OCI-LY3 (cell line): ENCODE measurements around the gene NPFFR1.

ENCODE experiments used
- H2AFZ ChIP-seq: fragments of 200-600, 300-600 bp; shearing (Covaris generic); 2 replicates; pipeline ENCODE4 v1.6.0; 2014; ENCODE audit warnings: antibody characterized with exemption, low read depth, low read length
- H3K27ac ChIP-seq: fragments of 200-600, 300-600 bp; sonication (generic); 2 replicates; pipeline ENCODE4 v1.5.1; 2014; ENCODE audit warnings: mild to moderate bottlenecking, low read length, moderate library complexity, mixed read lengths
- H3K27me3 ChIP-seq: fragments of 200-600, 300-600 bp; sonication (generic); 2 replicates; pipeline ENCODE4 v1.6.1; 2014; ENCODE audit warnings: low read depth, low read length, mixed read lengths
- H3K36me3 ChIP-seq: fragments of 200-600, 300-600 bp; sonication (generic); replicated peaks from 2 replicates; pipeline ENCODE3; 2014; ENCODE audit warnings: low read depth, low read length, mixed read lengths
- H3K4me1 ChIP-seq: fragments of 300-600, 200-600 bp; sonication (generic); 2 replicates; pipeline ENCODE4 v1.6.1; 2014; ENCODE audit warnings: low read length, mixed read lengths
- H3K4me2 ChIP-seq: fragments of 200-600, 300-600 bp; sonication (generic); 2 replicates; pipeline ENCODE4 v1.6.1; 2014; ENCODE audit warnings: low read length, mixed read lengths
- H3K4me3 ChIP-seq: fragments of 300-600, 200-600 bp; sonication (generic); 2 replicates; pipeline ENCODE4 v1.5.1; 2014; ENCODE audit warnings: antibody characterized with exemption, mild to moderate bottlenecking, low read length, moderate library complexity
- H3K79me2 ChIP-seq: fragments of 300-600, 200-600 bp; shearing (Covaris generic); 2 replicates; pipeline ENCODE4 v1.6.1; 2014; ENCODE audit warnings: mild to moderate bottlenecking, low read length, mixed read lengths
- H3K9ac ChIP-seq: fragments of 300-600, 200-600 bp; shearing (Covaris generic); 2 replicates; pipeline ENCODE4 v1.6.0; 2014; ENCODE audit warnings: mild to moderate bottlenecking, low read length, moderate library complexity
- H3K9me3 ChIP-seq: fragments of 200-600, 300-600 bp; shearing (Covaris generic); 2 replicates; pipeline ENCODE4 v1.6.1; 2014; ENCODE audit warnings: low read length, mixed read lengths; ENCODE audit not compliant: insufficient read depth
- H4K20me1 ChIP-seq: fragments of 200-600, 300-600 bp; sonication (generic); 2 replicates; pipeline ENCODE4 v1.6.1; 2016; ENCODE audit warnings: low read length, mixed read lengths; ENCODE audit not compliant: insufficient read depth
- EZH2phosphoT487 ChIP-seq: fragments of 200-600 bp; shearing (Covaris generic); IDR thresholded peaks from 2 replicates; pipeline ENCODE4 v1.6.1; 2018; ENCODE audit warnings: antibody characterized with exemption, mixed run types, low read depth
- TF ChIP-seq, protein P1 (sequence below): fragments of 200-600, 300-600 bp; sonication (generic); IDR thresholded peaks from 2 replicates; pipeline ENCODE4 v1.5.1; 2014; ENCODE audit warnings: antibody characterized with exemption, low read length, low read depth

The NPFFR1 gene

DNA sequence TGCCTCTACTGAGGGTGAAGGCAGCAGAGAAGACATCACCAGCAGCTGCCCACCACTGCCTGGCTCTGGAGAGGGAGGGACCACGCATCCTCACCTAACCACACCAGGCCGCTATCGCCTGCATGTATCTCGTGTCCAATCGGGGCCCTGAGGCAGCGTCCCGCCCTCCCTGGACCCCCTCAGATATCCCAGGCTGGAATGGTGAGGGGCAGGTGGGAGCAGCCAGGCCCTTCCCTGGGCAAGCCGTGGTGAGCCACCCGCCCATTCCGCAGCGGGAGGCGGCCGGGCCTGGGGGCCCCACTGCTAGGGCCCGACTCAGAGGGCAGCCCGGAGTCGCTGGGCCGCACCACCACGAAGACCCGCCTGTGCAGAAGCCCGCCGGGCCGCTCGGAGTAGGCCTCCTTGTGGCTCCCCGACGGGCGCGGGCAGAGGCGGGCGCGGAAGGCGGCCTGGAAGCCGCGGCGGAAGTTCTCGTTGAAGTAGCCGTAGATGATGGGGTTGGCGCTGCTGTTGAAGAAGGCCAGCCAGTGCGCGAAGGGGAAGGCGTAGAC is 29.0 kb downstream of the NPFFR1 start:
- Histone ChIP-seq H3K4me3 (no peak overlapping the region), H3K9me3 (no peaks in the 10 kb centered on the region), H3K4me2 (no peak overlapping the region), H3K4me1 (peaks cover 7% of the 10 kb centered on the region), H4K20me1 (no peaks in the 10 kb centered on the region), H3K27ac (no peak overlapping the region), H3K36me3 (no peaks in the 10 kb centered on the region), H3K79me2 (no peaks in the 10 kb centered on the region), H2AFZ (no peak overlapping the region), H3K27me3 (no peaks in the 10 kb centered on the region), H3K9ac (no peak overlapping the region)
- TF ChIP-seq, protein P1, sequence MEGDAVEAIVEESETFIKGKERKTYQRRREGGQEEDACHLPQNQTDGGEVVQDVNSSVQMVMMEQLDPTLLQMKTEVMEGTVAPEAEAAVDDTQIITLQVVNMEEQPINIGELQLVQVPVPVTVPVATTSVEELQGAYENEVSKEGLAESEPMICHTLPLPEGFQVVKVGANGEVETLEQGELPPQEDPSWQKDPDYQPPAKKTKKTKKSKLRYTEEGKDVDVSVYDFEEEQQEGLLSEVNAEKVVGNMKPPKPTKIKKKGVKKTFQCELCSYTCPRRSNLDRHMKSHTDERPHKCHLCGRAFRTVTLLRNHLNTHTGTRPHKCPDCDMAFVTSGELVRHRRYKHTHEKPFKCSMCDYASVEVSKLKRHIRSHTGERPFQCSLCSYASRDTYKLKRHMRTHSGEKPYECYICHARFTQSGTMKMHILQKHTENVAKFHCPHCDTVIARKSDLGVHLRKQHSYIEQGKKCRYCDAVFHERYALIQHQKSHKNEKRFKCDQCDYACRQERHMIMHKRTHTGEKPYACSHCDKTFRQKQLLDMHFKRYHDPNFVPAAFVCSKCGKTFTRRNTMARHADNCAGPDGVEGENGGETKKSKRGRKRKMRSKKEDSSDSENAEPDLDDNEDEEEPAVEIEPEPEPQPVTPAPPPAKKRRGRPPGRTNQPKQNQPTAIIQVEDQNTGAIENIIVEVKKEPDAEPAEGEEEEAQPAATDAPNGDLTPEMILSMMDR: no peak
- no peak for TF ChIP-seq EZH2phosphoT487

DNA sequence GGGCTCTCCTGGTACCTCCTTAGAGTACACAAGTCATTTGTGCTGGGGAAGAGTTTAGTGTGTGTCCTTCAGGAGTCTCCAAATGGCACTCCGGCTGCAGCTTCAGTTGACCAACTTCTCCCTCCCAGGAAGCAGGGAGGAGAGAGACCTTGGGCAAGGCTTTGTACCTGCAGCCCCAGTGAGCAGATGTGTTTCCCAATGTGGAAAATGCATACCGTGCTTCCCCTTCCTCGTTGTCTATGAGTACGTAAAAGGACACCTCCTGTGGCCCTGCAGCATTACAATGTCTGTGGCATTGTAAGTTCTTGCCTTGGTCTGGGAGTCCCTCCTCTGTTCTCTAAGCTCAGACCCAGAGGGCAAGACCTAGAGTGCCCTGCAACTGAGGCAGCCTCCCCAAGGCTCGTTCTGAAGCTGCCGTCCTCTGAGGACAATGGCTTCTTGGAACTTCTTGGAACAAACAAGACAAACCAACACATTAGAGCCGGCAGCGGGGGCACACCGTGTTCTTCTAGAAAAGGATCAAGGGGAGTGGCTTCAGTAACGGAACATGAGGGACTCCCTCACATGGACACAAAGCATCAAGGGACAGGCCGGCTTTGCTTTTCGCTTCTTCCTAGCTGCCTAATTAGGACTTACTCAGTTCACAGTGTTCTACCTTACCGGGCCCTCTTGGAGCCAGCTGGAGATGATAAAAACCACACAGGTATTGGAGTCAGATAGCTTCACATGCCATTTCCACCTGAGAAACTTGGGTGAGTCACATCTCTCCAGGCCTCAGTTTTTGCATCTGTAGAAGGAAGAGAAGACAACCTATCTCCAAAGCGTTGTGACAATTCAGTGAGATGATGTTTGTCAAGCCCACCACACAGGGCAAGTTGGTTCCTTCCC is 29.7 kb downstream of the NPFFR1 start:
- no peaks in the 10 kb centered on the region for H3K9me3 ChIP-seq
- no peak overlapping the region for H3K27ac ChIP-seq
- H3K36me3 ChIP-seq: no peaks in the 10 kb centered on the region
- H3K4me1 ChIP-seq: peaks cover 7% of the 10 kb centered on the region
- H3K79me2 ChIP-seq: no peaks in the 10 kb centered on the region
- H3K4me2 ChIP-seq: no peak overlapping the region
- no peak overlapping the region for H3K4me3 ChIP-seq
- H4K20me1 ChIP-seq: no peaks in the 10 kb centered on the region
- no peak overlapping the region for H2AFZ ChIP-seq
- no peak overlapping the region for H3K9ac ChIP-seq
- TF ChIP-seq, protein P1: no peak
- no peak for TF ChIP-seq EZH2phosphoT487
- no peaks in the 10 kb centered on the region for H3K27me3 ChIP-seq

- Histone ChIP-seq H4K20me1 (no peaks in the 10 kb centered on the region), H3K36me3 (no peaks in the 10 kb centered on the region), H3K79me2 (no peaks in the 10 kb centered on the region), H2AFZ (no peak overlapping the region), H3K9me3 (no peaks in the 10 kb centered on the region), H3K4me1 (no peaks in the 10 kb centered on the region), H3K27ac (no peak overlapping the region), H3K9ac (no peak overlapping the region), H3K4me2 (no peak overlapping the region), H3K27me3 (no peaks in the 10 kb centered on the region), H3K4me3 (no peak overlapping the region)
- TF ChIP-seq, protein P1: no peak
- TF ChIP-seq EZH2phosphoT487: no peak
These were observed 32.7 kb downstream of the NPFFR1 start for GRCh38 chr10:70250961-70251680.

DNA sequence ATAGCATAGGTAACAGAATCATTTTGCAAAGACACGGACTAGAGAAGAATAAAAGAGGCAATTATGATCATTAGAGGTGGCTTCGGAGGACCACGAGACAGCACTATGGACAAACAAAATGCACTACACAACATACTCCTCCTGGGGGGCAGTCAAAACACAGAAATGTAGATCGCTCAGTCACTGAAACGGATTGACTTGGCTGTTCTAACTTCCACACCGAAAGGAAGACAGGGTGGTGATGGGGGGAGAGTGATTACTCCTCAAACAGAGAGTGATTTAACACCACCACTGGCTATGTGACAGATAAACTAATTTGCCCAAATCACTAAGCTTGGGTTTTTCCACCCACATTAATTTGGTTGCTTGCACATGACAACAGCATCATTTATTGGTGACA is 36.4 kb downstream of the NPFFR1 start:
- Histone ChIP-seq H3K27ac (no peak overlapping the region), H3K4me1 (no peaks in the 10 kb centered on the region), H3K79me2 (no peaks in the 10 kb centered on the region), H3K9me3 (no peaks in the 10 kb centered on the region), H3K4me3 (no peak overlapping the region), H3K27me3 (0 out of 2 replicates have a peak, but pooled peaks cover 4% of the 10 kb centered on the region), H4K20me1 (no peaks in the 10 kb centered on the region), H3K36me3 (no peaks in the 10 kb centered on the region), H2AFZ (no peak overlapping the region), H3K9ac (no peak overlapping the region), H3K4me2 (no peak overlapping the region)
- TF ChIP-seq, protein P1: no peak
- TF ChIP-seq EZH2phosphoT487: no peak
